GM23338 (cell line): Measurements from ENCODE around the gene CABLES1. TPM values are rescaled to one million over a fixed set of nuclear protein-coding genes. Genes with fewer than 3 reads are reported as not detected.
A peak's percentile ranks its signal among the peaks of the same experiment; 100 is the strongest.

Experiments
- ATAC-seq: fragments of 200-7000 bp; cut with Tn5 transposase; 3 replicates; pipeline ENCODE4 v1.9.1; 2020
- DNase-seq: peaks from one replicate; pipeline ENCODE4 v3.0.0-alpha.2; 2015; ENCODE audit warnings: low spot score
- H2AFZ ChIP-seq: fragments of 200-600 bp; sonication (generic); 2 replicates; pipeline ENCODE4 v1.8.0; 2016; ENCODE audit warnings: antibody characterized with exemption, mild to moderate bottlenecking, moderate library complexity
- H3F3A ChIP-seq: fragments of 200-600 bp; sonication (generic); replicated peaks from 2 replicates; pipeline ENCODE4 v1.8.0; 2017; ENCODE audit warnings: antibody characterized with exemption, mixed run types, low read depth
- H3K27ac ChIP-seq: fragments of 200-600 bp; sonication (generic); 2 replicates; pipeline ENCODE4 v1.6.1; 2016; ENCODE audit warnings: low read depth
- H3K27me3 ChIP-seq: fragments of 200-600 bp; sonication (generic); 2 replicates; pipeline ENCODE4 v1.8.0; 2016; ENCODE audit warnings: mild to moderate bottlenecking, mixed run types, moderate library complexity; ENCODE audit not compliant: insufficient read depth
- H3K36me3 ChIP-seq: fragments of 200-600 bp; sonication (generic); 2 replicates; pipeline ENCODE4 v1.8.0; 2016; ENCODE audit warnings: mild to moderate bottlenecking; ENCODE audit not compliant: insufficient read depth
- H3K4me1 ChIP-seq: fragments of 200-600 bp; sonication (generic); 2 replicates; pipeline ENCODE4 v1.8.0; 2016; ENCODE audit warnings: mild to moderate bottlenecking, moderate library complexity; ENCODE audit not compliant: insufficient read depth
- H3K4me2 ChIP-seq: fragments of 200-600 bp; sonication (generic); 2 replicates; pipeline ENCODE4 v1.7.1; 2017; ENCODE audit warnings: mixed run types
- H3K4me3 ChIP-seq: fragments of 200-600 bp; sonication (generic); 2 replicates; pipeline ENCODE4 v1.6.1; 2016; ENCODE audit warnings: mixed run types
- H3K79me2 ChIP-seq: fragments of 200-600 bp; sonication (generic); replicated peaks from 2 replicates; pipeline ENCODE4 v1.8.0; 2017; ENCODE audit warnings: mild to moderate bottlenecking; ENCODE audit not compliant: insufficient read depth
- H3K9me2 ChIP-seq: fragments of 200-600 bp; sonication (generic); 2 replicates; pipeline ENCODE4 v1.8.0; 2017; ENCODE audit not compliant: insufficient read depth
- H4K20me1 ChIP-seq: fragments of 200-600 bp; sonication (generic); replicated peaks from 2 replicates; pipeline ENCODE4 v1.8.0; 2017; ENCODE audit warnings: mild to moderate bottlenecking; ENCODE audit not compliant: insufficient read depth
- H3K27ac Mint-ChIP-seq: 2 replicates; pipeline ENCODE4 v1.8.0; 2020; ENCODE audit warnings: inconsistent platforms, mild to moderate bottlenecking, moderate library complexity, mixed read lengths
- H3K27me3 Mint-ChIP-seq: 3 replicates; pipeline ENCODE4 v1.8.0; 2022; ENCODE audit warnings: low read depth, mild to moderate bottlenecking, moderate library complexity, mixed read lengths, inconsistent platforms; ENCODE audit not compliant: insufficient read depth, poor library complexity
- H3K36me3 Mint-ChIP-seq: 3 replicates; pipeline ENCODE4 v1.8.0; 2021; ENCODE audit warnings: low read depth, mild to moderate bottlenecking, inconsistent platforms, moderate library complexity, mixed read lengths
- H3K4me1 Mint-ChIP-seq: 3 replicates; pipeline ENCODE4 v1.8.0; 2020; ENCODE audit warnings: mild to moderate bottlenecking, inconsistent platforms, mixed read lengths
- H3K4me3 Mint-ChIP-seq: 3 replicates; pipeline ENCODE4 v1.8.0; 2021; ENCODE audit warnings: moderate library complexity, mild to moderate bottlenecking, inconsistent platforms, mixed read lengths
- H3K9me3 Mint-ChIP-seq: 3 replicates; pipeline ENCODE4 v1.8.0; 2020; ENCODE audit warnings: moderate library complexity, mild to moderate bottlenecking, inconsistent platforms, mixed read lengths
- CREB1 ChIP-seq: fragments of 250-450 bp; sonication (Bioruptor Pico); IDR thresholded peaks from 2 replicates; pipeline ENCODE4 v1.5.0; 2020; ENCODE audit warnings: low read depth, mild to moderate bottlenecking, moderate library complexity
- CTCF ChIP-seq, 2 experiments: fragments of 200-600 bp in 1 of 2; sonication (generic) in 1 of 2; conservative IDR thresholded peaks; 2 replicates each; pipeline versions ENCODE4 v1.5.1 to v1.6.1; 2016 to 2017; ENCODE audit warnings: antibody characterized with exemption in 2 of 2, low read depth in 2 of 2, mild to moderate bottlenecking in 2 of 2, moderate library complexity in 1 of 2
- ETS1 ChIP-seq: IDR thresholded peaks from 2 replicates; pipeline ENCODE4 v1.6.1; 2016; ENCODE audit warnings: antibody characterized with exemption
- EZH2 ChIP-seq: fragments of 200-600 bp; sonication (generic); IDR thresholded peaks from one replicate; pipeline ENCODE4 v1.8.0; 2017; ENCODE audit warnings: antibody characterized with exemption, mild to moderate bottlenecking, low read depth; ENCODE audit not compliant: unreplicated experiment
- EZH2phosphoT487 ChIP-seq: fragments of 200-600 bp; sonication (generic); IDR thresholded peaks from one replicate; pipeline ENCODE4 v1.8.1; 2018; ENCODE audit warnings: antibody characterized with exemption; ENCODE audit not compliant: unreplicated experiment
- JUNB ChIP-seq: IDR thresholded peaks from one replicate; pipeline ENCODE4 v1.6.1; 2016; ENCODE audit warnings: antibody characterized with exemption; ENCODE audit not compliant: unreplicated experiment
- NANOG ChIP-seq: IDR thresholded peaks from 2 replicates; pipeline ENCODE4 v1.6.1; 2016; ENCODE audit warnings: antibody characterized with exemption, borderline replicate concordance
- POLR2AphosphoS5 ChIP-seq: IDR thresholded peaks from 2 replicates; pipeline ENCODE4 v1.6.1; 2016; ENCODE audit warnings: antibody characterized with exemption, low read depth
- REST ChIP-seq: IDR thresholded peaks from one replicate; pipeline ENCODE4 v1.6.1; 2018; ENCODE audit warnings: antibody characterized with exemption; ENCODE audit not compliant: unreplicated experiment
- STAT1 ChIP-seq: IDR thresholded peaks from one replicate; pipeline ENCODE4 v1.6.1; 2016; ENCODE audit warnings: antibody characterized with exemption; ENCODE audit not compliant: unreplicated experiment
- ZNF114 ChIP-seq: fragments of 250-450 bp; sonication (Bioruptor Pico); IDR thresholded peaks from 2 replicates; pipeline ENCODE4 v1.5.0; 2020; ENCODE audit warnings: mild to moderate bottlenecking, moderate library complexity
- ZNF331 ChIP-seq: fragments of 250-450 bp; sonication (Bioruptor Pico); IDR thresholded peaks from 2 replicates; pipeline ENCODE4 v1.5.0; 2020; ENCODE audit warnings: low read depth, mild to moderate bottlenecking, moderate library complexity
- ZNF462 ChIP-seq: fragments of 250-450 bp; sonication (Bioruptor Pico); IDR thresholded peaks from 2 replicates; pipeline ENCODE4 v1.5.0; 2020; ENCODE audit warnings: mild to moderate bottlenecking, moderate library complexity
- polyA plus RNA-seq: library from polyadenylated mRNA; unstranded; fragments of >200 nt; fragmentation: Nextera tagmentation; extraction: Ambion mirVana; gene quantifications from 2 replicates; pipeline ENCODE4 v1.2.1, GENCODE V29; 2016
- total RNA-seq: library from RNA; depleted of rRNA; stranded (reverse); fragments of >200 nt; shearing (Covaris generic); gene quantifications from 2 replicates; pipeline ENCODE4 v1.2.3, GENCODE V29; 2014

The CABLES1 gene
- total and polyA plus RNA-seq, 2 experiments from 2014 or later, result 2.6 to 12.4 TPM

GRCh38 chr18:23283916-23284430 lies 148.7 kb downstream of the CABLES1 start:
- Histone ChIP-seq H3K4me2 (no peak overlapping the region), H3K27ac (peak overlapping the region; percentile 98)

More at GRCh38 chr18:23283916-23284430, 148.7 kb downstream of the CABLES1 start:
- ATAC-seq (peak; percentile 96), DNase-seq (peak; percentile 97)
- Histone ChIP-seq H3K4me1 (peaks cover 31% of the 10 kb centered on the region), H3K36me3 (no peaks in the 10 kb centered on the region), H4K20me1 (no peaks in the 10 kb centered on the region), H3F3A (peaks cover 3% of the 10 kb centered on the region; the same call in 1 of the 2 replicates), H3K79me2 (no peaks in the 10 kb centered on the region), H2AFZ (no peak overlapping the region), H3K4me3 (no peak overlapping the region), H3K27me3 (no peaks in the 10 kb centered on the region), H3K9me2 (no peaks in the 10 kb centered on the region)
- H3K27me3 Mint-ChIP-seq, result peaks cover 10% of the 10 kb centered on the region
- H3K4me1 Mint-ChIP-seq, result peaks cover 59% of the 10 kb centered on the region
- H3K4me3 Mint-ChIP-seq, result no peak overlapping the region; the same call in 2 of the 3 replicates
- peak overlapping the region; percentile 97 for H3K27ac Mint-ChIP-seq
- peaks cover 14% of the 10 kb centered on the region for H3K9me3 Mint-ChIP-seq
- TF ChIP-seq EZH2, result no peak
- TF ChIP-seq STAT1, result no peak
- TF ChIP-seq EZH2phosphoT487, result no peak
- peak; percentile 51; the same call in 1 of the 2 replicates for TF ChIP-seq ZNF462 (CRISPR knock-in tag)
- TF ChIP-seq ZNF331, result no peak
- no peak for TF ChIP-seq JUNB
- no peak for TF ChIP-seq ETS1
- peak; percentile 46; the same call in 1 of the 2 replicates for TF ChIP-seq CREB1 (CRISPR knock-in tag)
- TF ChIP-seq POLR2AphosphoS5, result 0 out of 2 replicates have a peak, but pooled peaks have one; percentile 16
- no peak for TF ChIP-seq REST
- peak; percentile 66; the same call in 1 of the 2 replicates for TF ChIP-seq NANOG
- no peak; the same call in 1 of the 2 replicates for TF ChIP-seq ZNF114 (CRISPR knock-in tag)
- no peak for TF ChIP-seq CTCF (conservative IDR thresholded peaks at IDR 0.05; ENCODE audit: low read depth in 2 of 2)
- H3K36me3 Mint-ChIP-seq, result peaks cover 19% of the 10 kb centered on the region; the same call in 2 of the 3 replicates
